ENCODE results near the gene ACTL6B.

ACTL6B gene

GRCh38 chr7:100683659-100684533 lies 27.6 kb upstream of the ACTL6B start:
- no peak for DNase-seq (ENCODE audit: low spot score)

DNA sequence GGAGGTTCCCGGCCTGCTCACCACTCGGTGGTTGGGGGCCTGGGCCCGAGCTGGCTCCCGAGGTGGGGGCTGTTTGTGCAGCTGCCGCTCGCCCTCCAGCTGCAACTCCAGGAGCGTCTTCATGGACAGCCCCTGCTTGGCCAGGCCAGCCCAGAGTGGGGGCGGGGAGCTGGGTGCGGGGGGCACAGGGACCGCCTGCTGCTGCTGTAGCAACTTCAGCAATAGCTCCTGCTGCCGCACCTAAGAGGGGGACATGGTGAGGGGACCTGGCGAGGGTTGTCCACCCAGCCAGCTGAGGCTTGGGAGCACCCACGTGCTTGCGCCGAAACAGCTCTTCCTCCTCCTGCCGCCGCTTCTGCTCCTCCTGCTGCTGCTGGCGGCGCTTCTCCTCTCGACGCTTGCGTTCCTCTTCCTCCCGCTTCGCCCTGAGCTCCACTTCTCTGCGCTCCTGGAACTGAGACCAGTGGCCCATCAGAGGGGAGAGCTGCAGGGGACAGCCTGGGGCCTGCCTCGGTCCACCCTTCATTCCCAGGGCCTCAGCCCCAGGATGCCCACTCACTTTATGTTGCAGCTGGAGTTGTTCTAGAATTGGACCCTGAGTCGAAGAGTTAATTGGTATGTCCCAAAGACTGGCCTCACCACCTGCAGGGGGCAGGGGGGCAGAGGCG lies 26.9 kb upstream of the ACTL6B start:
- no peak for DNase-seq (ENCODE audit: low spot score)

GRCh38 chr7:100682228-100682741 lies 26.0 kb upstream of the ACTL6B start:
- no peak for DNase-seq (ENCODE audit: low spot score)

DNA sequence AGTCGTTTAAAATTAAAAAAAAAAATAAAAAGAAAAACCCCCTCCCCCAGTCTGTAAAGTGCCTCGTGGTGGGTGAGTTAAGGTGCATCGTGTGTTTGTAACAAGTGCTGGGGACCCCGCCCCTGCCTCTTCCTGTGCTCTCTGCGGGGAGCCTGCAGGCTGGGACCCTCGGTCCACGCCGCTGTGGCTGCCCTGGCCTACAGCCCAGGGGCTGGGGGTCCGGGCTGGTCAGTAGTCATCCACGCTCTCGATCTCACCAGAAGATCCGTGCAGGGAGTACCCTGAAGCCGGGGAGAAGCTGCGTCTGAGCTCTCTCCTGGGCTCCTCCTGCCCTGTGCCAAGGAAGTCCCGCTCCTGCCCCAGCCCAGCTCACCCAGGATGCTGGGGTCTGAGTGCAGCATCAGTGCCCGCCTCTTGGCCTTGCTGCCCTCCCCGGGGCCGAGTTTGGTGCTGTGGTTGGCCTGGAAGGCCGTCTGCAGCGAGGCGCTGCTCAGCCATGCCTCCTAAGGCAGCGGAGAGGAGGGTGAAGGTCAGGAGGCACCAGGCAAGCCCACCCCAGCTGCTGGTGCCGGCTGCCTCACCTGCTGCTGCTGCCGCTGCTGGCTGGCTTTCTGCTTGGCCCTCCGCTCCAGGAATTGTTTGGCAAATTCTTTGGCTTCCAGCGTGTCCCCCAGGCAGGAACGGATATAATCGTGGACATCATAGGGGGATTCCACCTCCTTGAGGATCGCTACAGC lies 25.4 kb upstream of the ACTL6B start:
- DNase-seq (ENCODE audit: low spot score), result no peak

DNA sequence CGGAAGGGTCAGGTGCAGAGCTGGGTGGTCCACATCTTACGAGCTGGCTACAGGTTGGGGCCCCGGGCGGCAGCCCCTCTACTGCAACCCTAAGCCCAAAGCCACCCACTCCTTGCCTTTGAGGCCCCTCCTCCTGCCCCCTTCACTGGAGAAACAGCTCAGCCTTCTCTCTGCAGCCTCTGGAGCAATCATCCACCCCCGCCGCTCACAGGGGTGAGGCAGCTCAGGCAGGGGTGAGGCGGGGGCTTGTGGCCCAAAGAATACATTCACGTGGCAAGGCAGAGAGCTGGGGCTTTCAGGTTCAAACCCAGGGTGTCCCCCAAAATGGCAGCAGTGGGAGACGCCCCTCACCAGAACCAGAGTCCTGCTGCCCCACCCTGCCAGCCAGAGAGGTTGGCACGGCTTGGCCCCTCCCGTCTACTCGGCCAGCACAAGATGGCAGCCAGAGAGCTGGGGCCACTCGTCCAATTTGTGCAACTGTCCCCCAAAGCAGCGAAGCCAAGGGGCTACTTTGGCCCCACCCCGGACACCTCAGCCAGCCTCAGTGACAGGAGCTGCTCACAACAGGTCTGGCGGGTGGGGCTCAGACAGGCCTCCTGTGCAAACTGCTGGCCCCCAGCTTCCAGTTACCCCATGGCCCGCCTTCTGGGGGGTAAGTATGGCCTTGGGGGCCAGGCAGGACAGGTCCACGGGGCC lies 24.5 kb upstream of the ACTL6B start:
- no peak for DNase-seq (ENCODE audit: low spot score)

DNA sequence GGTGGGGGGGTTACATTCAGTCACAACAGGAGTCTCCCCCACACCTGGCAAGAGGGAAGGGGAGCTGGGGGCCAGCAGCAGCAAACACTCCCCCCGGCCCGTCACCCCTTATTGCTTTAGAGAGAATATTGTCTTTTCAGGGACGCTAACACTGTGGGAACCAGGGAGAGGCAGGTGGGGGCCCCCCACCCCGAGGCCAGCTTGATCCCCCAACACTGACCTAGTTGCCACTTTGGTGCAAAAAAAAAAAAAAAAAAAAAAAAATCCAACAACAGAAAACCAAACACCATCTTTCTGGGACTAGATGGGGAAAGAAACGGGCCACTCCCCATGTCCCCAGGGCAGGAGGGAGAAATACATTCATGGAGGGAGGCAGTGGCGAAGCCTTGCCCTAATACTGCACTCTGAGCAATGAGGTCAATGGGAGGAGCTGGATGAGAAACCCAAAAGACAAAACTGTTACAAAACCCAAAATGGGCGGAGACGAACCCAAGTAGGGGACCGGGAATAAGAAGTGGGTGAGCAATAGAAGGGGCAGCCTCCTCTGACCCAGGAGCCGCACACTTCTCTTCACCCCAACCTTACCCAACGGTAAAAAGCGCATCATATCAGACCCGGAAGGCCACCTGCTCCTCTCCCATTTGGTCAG lies 23.8 kb upstream of the ACTL6B start:
- no peak for DNase-seq (ENCODE audit: low spot score)

GRCh38 chr7:100679129-100679926 lies 23.1 kb upstream of the ACTL6B start:
- DNase-seq (ENCODE audit: low spot score), result no peak

DNA sequence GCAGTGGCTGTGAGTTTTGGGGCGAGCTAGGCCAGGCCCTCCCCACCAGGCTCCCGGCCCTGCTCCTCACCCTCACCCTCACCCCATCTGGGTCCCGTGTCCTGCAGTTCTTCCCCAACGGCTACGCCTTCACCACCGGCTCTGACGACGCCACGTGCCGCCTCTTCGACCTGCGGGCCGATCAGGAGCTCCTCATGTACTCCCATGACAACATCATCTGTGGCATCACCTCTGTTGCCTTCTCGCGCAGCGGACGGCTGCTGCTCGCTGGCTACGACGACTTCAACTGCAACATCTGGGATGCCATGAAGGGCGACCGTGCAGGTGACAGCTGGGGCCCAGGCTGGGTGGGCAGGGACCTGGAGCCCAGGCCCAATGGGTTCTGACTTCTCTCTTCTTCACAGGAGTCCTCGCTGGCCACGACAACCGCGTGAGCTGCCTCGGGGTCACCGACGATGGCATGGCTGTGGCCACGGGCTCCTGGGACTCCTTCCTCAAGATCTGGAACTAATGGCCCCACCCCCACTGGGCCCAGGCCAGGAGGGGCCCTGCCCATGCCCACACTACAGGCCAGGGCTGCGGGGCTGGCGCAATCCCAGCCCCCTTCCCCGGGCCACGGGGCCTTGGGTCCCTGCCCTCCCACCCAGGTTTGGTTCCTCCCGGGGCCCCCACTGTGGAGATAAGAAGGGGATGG lies 22.2 kb upstream of the ACTL6B start:
- no peak for DNase-seq (ENCODE audit: low spot score)

GRCh38 chr7:100677308-100678267 lies 21.3 kb upstream of the ACTL6B start:
- DNase-seq (ENCODE audit: low spot score), result no peak

DNA sequence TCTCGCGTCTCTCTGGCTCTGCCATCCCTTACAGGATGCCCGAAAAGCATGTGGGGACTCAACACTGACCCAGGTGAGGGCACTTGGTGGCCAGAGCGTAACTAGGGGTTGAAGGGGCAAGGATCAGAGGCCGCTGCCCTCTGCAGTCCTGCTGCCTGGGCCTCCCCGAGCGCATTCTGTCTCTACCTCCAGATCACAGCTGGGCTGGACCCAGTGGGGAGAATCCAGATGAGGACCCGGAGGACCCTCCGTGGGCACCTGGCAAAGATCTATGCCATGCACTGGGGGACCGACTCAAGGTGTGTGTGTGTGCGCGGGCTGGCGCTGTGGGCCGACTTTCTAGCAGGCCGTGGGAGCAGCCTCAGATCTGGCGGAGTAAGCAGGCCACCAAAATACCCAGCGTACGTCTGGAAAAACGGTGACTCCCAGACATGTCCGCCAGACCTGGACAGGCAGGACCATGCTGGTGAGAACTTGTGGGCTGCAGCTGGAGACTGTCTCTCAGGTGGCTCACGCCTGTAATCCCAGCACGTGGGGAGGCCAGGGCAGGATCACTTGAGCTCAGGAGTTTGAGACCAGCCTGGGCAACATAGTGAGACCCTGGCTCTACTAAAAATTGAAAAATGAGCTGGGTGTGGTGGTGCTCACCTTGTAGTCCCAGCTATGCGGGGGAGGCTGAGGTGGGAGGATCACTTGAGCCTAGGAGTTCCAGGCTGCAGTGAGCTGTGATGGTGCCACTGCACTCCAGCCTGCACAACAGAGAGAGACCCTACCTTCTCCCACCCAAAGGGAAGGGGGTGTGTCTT lies 20.5 kb upstream of the ACTL6B start:
- DNase-seq (ENCODE audit: low spot score), result no peak

GRCh38 chr7:100675581-100676350 lies 19.5 kb upstream of the ACTL6B start:
- DNase-seq (ENCODE audit: low spot score), result peak; percentile 97

DNA sequence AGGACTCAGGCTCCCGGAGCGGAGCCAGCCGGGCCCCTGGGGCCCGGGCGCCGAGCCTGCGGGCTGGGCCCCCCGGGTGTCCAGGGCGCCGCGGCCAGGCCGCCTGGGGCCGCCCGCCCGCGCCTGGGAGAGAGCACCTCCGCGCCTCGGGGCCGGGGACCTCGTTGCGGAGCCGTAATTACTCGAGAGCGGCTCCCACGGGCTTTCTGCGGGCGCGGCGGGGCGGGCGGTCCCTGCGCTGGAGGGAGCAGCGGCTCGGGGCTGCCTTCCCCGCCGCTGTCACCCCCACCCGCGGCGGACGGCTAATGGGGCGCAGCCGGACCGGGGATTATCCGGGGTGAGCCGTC lies 18.8 kb upstream of the ACTL6B start:
- DNase-seq (ENCODE audit: low spot score), result no peak

DNA sequence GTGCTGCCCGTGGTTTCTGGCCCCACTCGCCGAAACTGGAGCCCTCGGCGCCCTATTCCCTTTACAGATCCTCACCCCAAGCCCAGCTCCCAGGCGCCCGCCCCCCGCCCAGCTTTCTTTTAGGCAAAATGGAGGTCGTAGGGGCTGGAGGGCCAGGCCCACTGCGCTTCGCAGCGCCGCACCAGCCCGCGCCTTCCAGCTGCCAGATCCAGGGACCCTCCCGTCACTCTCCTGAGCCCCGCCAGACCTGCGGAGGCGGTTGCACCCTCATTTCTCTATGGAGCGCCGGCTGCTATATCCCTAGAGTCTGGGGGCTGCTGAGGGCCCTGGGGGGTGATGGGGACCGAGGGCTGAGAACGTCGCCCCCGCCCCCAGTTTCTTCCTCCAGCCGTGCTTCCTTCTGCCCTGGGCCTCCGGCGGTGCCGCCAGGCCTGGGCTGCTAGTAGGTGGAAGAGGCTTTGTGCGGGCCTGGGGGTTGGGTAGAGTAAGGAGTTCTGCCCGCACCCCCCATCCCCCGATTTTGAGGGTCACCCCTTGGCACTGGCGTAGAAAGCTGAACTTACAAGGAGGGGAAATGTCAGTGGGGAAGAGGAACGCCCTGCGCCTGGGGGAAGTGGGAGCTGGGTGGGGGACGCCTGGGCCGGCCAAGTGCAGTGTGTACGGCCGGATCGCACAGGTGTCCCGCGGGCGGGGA lies 18.3 kb upstream of the ACTL6B start:
- no peak for DNase-seq (ENCODE audit: low spot score)

- DNase-seq (ENCODE audit: low spot score), result peak; percentile 35
Observed at GRCh38 chr7:100673942-100674410, 17.7 kb upstream of the ACTL6B start.

DNA sequence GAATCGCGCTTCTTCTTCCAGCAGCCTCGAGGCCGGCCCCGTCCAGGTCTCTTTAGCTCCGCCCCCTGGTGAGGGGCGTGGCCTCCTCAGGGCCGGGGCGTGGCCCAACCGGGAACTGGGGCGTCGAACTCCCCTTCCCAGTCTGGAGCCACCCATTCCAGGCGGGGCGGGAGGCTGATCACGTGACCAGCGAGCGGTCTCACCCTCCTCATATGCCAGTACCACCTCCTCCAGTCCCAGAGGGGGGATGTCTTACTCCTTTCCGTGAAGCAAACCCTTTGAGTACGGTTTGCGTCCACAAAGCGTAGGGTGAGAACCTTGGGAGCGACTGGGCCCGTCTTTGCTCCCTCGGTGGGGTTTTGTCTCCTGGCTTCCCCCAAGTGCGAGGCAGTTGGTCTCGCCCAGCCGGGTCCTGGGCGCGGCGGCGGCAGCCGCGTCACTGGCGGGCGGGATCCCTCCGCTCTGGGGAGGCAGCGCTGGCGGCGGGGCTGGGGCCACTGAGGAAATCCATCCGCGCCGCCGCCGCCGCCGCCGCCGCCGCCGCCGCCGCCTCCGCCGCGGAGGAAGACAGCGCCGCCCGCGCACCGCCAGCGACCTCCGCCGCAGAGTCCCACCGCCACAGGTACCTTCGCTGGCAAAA lies 17.2 kb upstream of the ACTL6B start, which contains the start of gene GNB2:
Gene GNB2 (plus strand): TSS at position 439 of the 640 bp plus-strand sequence. CDS start 2,526 bp downstream, outside the sequence.
- DNase-seq (ENCODE audit: low spot score), result peak; percentile 100
